ENCODE results near the gene ALOX5. TPM values are rescaled to one million over a fixed set of nuclear protein-coding genes. Genes with fewer than 3 reads are reported as not detected.

Gene ALOX5
- total RNA-seq, 4 donors from 2014 or later: 14.2 to 48.5 (median 21.2) TPM

DNA sequence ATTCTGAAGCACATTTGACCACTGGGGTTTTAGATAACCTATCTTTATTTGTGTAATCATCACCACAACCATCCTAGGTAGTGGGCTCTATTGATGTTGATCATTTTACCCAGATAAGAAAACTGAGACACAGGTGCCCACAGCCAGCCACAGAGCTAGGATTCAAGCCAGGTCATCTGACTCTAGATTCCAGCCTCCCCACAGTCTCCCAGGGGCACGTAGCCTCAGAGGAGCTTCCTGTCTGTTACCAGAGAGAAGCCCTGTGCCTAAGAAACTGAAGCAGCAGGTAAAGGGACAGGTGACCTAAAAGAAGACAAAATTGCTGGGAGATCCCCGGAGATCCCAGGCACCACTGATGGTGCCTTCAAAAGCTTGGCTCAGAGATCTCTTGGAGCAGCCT, 55.8 kb downstream of the ALOX5 start:
- TF ChIP-seq CTCF (IDR thresholded peaks at IDR 0.05) (no peak), POLR2AphosphoS5 (IDR thresholded peaks at IDR 0.05) (no peak), POLR2A (IDR thresholded peaks at IDR 0.05; ENCODE audit: low read depth) (no peak), EP300 (IDR thresholded peaks at IDR 0.05) (no peak)
- Histone ChIP-seq H3K27me3 (peaks cover 0 to 34% (median 12%) of the 10 kb centered on the region in 4 donors), H3K4me3 (no peak overlapping the region), H3K36me3 (no peaks in the 10 kb centered on the region), H3K27ac (replicated peaks in 1 of 4) (no peak overlapping the region), H3K4me1 (peaks cover 5 to 26% (median 13%) of the 10 kb centered on the region in 4 donors), H3K9me3 (no peaks in the 10 kb centered on the region)
- DNase-seq (ENCODE audit: extremely low spot score): no peak
- intact Hi-C loops (cut with DNase I): no loop called here
- WGBS: 85% methylated on average over 2 of the region's 2 CpGs

GRCh38 chr10:45432113-45432512, 58.1 kb downstream of the ALOX5 start:
- intact Hi-C loops (cut with DNase I): no loop called here
- Histone ChIP-seq H3K4me3 (no peak overlapping the region), H3K9me3 (no peaks in the 10 kb centered on the region), H3K4me1 (peaks cover 5 to 15% (median 12%) of the 10 kb centered on the region in 4 donors), H3K27ac (replicated peaks in 1 of 4) (no peak overlapping the region), H3K27me3 (peaks cover 0 to 30% (median 11%) of the 10 kb centered on the region in 4 donors), H3K36me3 (no peaks in the 10 kb centered on the region)
- no peak for DNase-seq (ENCODE audit: extremely low spot score)
- WGBS: 91% methylated on average over 2 of the region's 2 CpGs
- TF ChIP-seq CTCF (IDR thresholded peaks at IDR 0.05) (no peak), EP300 (IDR thresholded peaks at IDR 0.05) (no peak), POLR2A (IDR thresholded peaks at IDR 0.05; ENCODE audit: low read depth) (no peak), POLR2AphosphoS5 (IDR thresholded peaks at IDR 0.05) (no peak)

DNA sequence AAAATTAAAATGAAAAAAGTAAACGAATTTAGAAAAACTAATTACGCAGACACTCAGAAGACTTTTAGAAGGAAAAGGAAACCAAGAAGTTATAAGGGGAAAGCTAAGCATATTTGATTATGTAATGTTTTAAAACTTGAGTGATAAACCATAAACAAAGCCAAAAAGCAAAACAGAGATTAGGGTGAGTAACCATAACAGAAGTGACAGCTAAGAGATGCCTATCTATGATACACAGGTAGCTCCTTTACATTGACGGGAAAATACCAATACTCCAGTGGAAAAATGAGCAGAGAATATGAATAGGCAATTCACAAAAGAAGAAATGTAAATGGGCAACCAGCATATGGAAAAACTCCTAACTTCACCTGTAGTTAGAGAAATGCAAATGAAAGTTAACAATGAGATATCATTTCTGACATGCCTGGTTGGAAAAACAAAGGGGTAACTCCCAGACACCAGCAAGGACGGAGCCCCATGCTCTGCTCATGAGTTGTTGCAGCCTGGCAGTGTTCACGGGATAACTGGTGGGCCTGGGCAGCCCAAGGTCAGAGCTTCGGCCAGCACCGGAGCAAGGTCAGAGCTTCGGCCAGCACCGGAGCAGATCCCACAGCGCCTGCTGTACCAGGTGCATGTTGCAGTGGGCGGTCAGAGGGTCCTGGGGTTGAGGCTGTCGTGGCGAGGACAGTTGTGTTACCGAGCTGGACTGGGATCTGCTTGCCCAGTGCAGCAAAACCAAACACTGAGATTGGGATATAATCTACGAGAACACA, 58.9 kb downstream of the ALOX5 start:
- H3K27ac ChIP-seq (replicated peaks in 1 of 4): no peak overlapping the region
- intact Hi-C loops (cut with DNase I): no loop called here
- no peaks in the 10 kb centered on the region for H3K36me3 ChIP-seq
- no peak for DNase-seq (ENCODE audit: extremely low spot score)
- H3K4me1 ChIP-seq: peaks cover 0 to 8% (median 5%) of the 10 kb centered on the region in 4 donors
- peaks cover 0 to 23% (median 5%) of the 10 kb centered on the region in 4 donors for H3K27me3 ChIP-seq
- WGBS: 82% methylated on average over 9 of the region's 15 CpGs
- TF ChIP-seq POLR2AphosphoS5 (IDR thresholded peaks at IDR 0.05) (no peak), POLR2A (IDR thresholded peaks at IDR 0.05; ENCODE audit: low read depth) (no peak), EP300 (IDR thresholded peaks at IDR 0.05) (no peak), CTCF (IDR thresholded peaks at IDR 0.05) (no peak)
- H3K4me3 ChIP-seq: no peak overlapping the region
- no peaks in the 10 kb centered on the region for H3K9me3 ChIP-seq

DNA sequence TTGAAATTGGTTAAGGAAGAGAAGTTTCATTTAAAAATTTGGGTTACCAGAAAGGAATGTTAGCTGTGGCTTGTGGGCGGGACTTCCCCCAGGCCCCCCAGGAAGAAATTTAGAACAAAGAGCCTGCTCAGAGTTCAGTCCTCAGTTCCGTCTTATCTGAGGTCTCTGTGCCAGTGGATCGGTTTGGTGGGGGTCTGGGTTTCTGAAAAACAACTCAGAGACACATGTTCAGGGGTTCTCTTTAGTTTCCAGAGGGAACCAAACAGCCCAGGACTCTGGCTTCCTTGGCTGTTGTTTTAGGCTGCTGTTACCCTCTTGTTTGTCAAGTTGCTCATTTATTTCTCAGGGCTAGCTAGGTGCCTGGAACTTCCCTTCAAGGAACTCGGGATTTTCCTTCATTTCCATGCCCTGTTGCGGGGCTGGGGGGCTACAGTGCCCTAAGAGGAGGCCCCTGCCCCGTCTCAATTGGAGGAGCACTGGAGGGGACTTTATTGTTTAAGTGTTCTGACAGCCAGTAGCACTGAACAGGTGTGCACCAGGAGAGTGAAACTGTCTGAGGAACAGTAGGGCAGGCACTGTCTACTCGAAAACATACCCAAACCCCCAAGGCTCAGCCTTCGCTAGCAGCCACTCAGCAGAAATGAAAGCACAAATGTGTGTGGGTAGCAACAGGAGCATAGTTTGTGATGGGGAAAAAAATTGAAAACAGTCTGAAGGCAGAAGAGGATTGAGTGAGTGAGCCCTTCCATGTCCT, 59.9 kb downstream of the ALOX5 start:
- H3K9me3 ChIP-seq: no peaks in the 10 kb centered on the region
- no peak overlapping the region for H3K4me3 ChIP-seq
- no peak overlapping the region for H3K27ac ChIP-seq (replicated peaks in 1 of 4)
- no peaks in the 10 kb centered on the region for H3K4me1 ChIP-seq
- intact Hi-C loops (cut with DNase I): no loop called here
- no peaks in the 10 kb centered on the region for H3K36me3 ChIP-seq
- no peak for TF ChIP-seq EP300 (IDR thresholded peaks at IDR 0.05)
- no peak for TF ChIP-seq POLR2A (IDR thresholded peaks at IDR 0.05; ENCODE audit: low read depth)
- TF ChIP-seq POLR2AphosphoS5 (IDR thresholded peaks at IDR 0.05): no peak
- TF ChIP-seq CTCF (IDR thresholded peaks at IDR 0.05): no peak
- H3K27me3 ChIP-seq: peaks cover 0 to 20% (median under 1%) of the 10 kb centered on the region in 4 donors
- WGBS: 67% methylated on average over 8 of the region's 8 CpGs
- no peak for DNase-seq (ENCODE audit: extremely low spot score)
